Kidney (tissue), 14 donors: ENCODE data around the gene PTN. TPM values are rescaled to one million over a fixed set of nuclear protein-coding genes. Genes with fewer than 3 reads are reported as not detected.

Experiments used
- DNase-seq, 5 donors: peaks; one replicate each; pipeline ENCODE4 v3.0.0-alpha.2; 2013 to 2020
- FAIRE-seq: peaks from 2 replicates; lab custom pipeline; 2012; peaks lifted over from hg19 to GRCh38; lab: Jason Lieb, UNC
- H3K27ac ChIP-seq, 2 donors: one replicate each; pipeline ENCODE4 v1.7.0; 2013; ENCODE audit warnings: low read depth in 2 of 2, low read length in 2 of 2, inconsistent platforms in 1 of 2
- H3K27me3 ChIP-seq: one replicate; pipeline ENCODE4 v1.7.1; 2013; ENCODE audit warnings: low read length, inconsistent platforms; ENCODE audit not compliant: control insufficient read depth, insufficient read depth
- H3K36me3 ChIP-seq, 3 donors: one replicate each; pipeline versions ENCODE4 v1.7.0 to v1.7.1; 2013; ENCODE audit warnings: low read length in 3 of 3, control low read depth in 1 of 3, inconsistent platforms in 1 of 3; ENCODE audit not compliant: insufficient read depth in 3 of 3, control insufficient read depth in 2 of 3
- H3K4me1 ChIP-seq, 3 donors: one replicate each; pipeline versions ENCODE4 v1.7.0 to v1.7.1; 2013; ENCODE audit warnings: low read length in 3 of 3, inconsistent platforms in 1 of 3, low read depth in 1 of 3; ENCODE audit not compliant: control insufficient read depth in 2 of 3, insufficient read depth in 2 of 3
- H3K4me3 ChIP-seq, 3 donors: one replicate each; pipeline versions ENCODE4 v1.7.0 to v1.8.1; 2013; ENCODE audit warnings: low read length in 3 of 3, control low read depth in 1 of 3, inconsistent platforms in 1 of 3
- H3K9ac ChIP-seq, 3 donors: one replicate each; pipeline versions ENCODE4 v1.7.0 to v1.7.1; 2013; ENCODE audit warnings: low read length in 3 of 3, control low read depth in 1 of 3, inconsistent platforms in 1 of 3
- H3K9me3 ChIP-seq, 3 donors: one replicate each; pipeline versions ENCODE4 v1.7.0 to v1.7.1; 2013; ENCODE audit warnings: low read length in 3 of 3, control low read depth in 1 of 3, inconsistent platforms in 1 of 3; ENCODE audit not compliant: control insufficient read depth in 2 of 3, insufficient read depth in 1 of 3
- CTCF ChIP-seq: IDR thresholded peaks from 3 replicates; pipeline ENCODE4 v1.5.1; 2012; ENCODE audit warnings: mild to moderate bottlenecking, moderate library complexity, borderline replicate concordance; ENCODE audit not compliant: insufficient read depth; ENCODE audit errors: extremely low read depth
- intact Hi-C: fragments of 100-400 bp; cut with DNase I; formaldehyde crosslinking; loops from one replicate; pipeline ENCODE4 v1.11.1; 2022
- polyA plus RNA-seq: library from polyadenylated mRNA; stranded (reverse); fragments of 350-450 nt; fragmentation: Illumina TruSeq; extraction: RNeasy Lipid Tissue Mini Kit (QIAGEN cat#74804); gene quantifications from one replicate; pipeline ENCODE4 v1.2.3, GENCODE V29; 2014; ENCODE audit warnings: low read depth, low replicate concordance; ENCODE audit not compliant: insufficient read depth
- total RNA-seq: library from RNA; stranded (reverse); fragmentation: NEBNext Ultra II Directional; extraction: Animal tissue kit (Norgen Biotek cat#: 25700); gene quantifications from one replicate; pipeline ENCODE4 v1.2.1, GENCODE V29; 2021
- donor health status: control.
- donor health status: control.
- donor health status: control.
- donor health status: control.
- donor health status: control.
- donor health status: DM: yes; HTN: yes; CAD: no.
- donor health status: Normal renal cell carcinoma (clear cell type).

Gene PTN
- total and polyA plus RNA-seq, 2 donors from 2014 or later = 12.0 to 17.2 TPM

GRCh38 chr7:137306748-137307147 is 36.8 kb downstream of the PTN start:
- intact Hi-C loops = no loop called here
- no peak for FAIRE-seq
- Histone ChIP-seq H3K27ac (no peak overlapping the region), H3K4me3 (no peak overlapping the region), H3K9ac (no peak overlapping the region), H3K9me3 (no peaks in the 10 kb centered on the region), H3K4me1 (no peaks in the 10 kb centered on the region), H3K27me3 (no peaks in the 10 kb centered on the region), H3K36me3 (no peaks in the 10 kb centered on the region)
- TF ChIP-seq CTCF = no peak
- DNase-seq = no peak

DNA sequence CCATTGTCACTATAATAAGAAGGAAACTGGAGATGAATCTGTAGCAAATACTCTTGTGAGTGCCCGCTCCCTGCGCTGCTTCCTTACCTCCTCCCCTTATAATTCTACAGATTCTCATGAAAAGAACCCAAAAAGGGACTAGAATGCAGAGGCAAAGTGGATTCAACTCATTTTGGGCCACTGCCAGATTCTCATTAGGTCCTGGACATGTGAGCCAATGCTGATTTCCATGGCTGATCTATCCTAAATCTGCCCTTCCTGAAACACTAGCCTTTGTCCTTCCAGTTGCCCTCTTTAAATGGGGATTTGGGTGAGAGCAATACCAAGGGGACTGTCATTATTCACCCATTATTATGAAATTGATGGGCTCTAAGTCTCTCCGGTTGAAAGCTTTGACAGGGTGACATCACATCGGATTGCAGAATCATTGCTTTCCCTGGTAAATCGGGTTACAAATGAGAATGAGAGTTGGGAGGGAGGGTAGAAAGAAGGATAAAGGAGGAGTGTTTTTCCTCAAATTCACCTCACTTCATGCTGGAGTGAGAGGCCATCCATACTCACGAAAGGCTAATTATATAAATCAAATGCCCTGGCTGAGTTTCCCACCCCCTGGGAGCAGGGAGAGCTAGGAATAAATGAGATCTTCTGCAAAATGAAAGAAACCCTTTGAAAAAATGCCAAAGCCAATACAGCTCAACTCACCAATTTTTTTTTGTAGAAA is 37.5 kb downstream of the PTN start:
- Histone ChIP-seq H3K9me3 (no peaks in the 10 kb centered on the region), H3K36me3 (no peaks in the 10 kb centered on the region), H3K27ac (no peak overlapping the region), H3K27me3 (no peaks in the 10 kb centered on the region), H3K4me1 (no peaks in the 10 kb centered on the region), H3K9ac (no peak overlapping the region), H3K4me3 (no peak overlapping the region)
- intact Hi-C loops = no loop called here
- TF ChIP-seq CTCF = no peak
- FAIRE-seq (no peak), DNase-seq (peak in 1 of 5 donors; percentile 9)

- Histone ChIP-seq H3K36me3 (no peaks in the 10 kb centered on the region), H3K27me3 (no peaks in the 10 kb centered on the region), H3K4me1 (no peaks in the 10 kb centered on the region), H3K9ac (no peak overlapping the region), H3K9me3 (no peaks in the 10 kb centered on the region), H3K27ac (no peak overlapping the region), H3K4me3 (no peak overlapping the region)
- FAIRE-seq (no peak), DNase-seq (peak in 1 of 5 donors; percentile 20)
- intact Hi-C loops = no loop called here
- no peak for TF ChIP-seq CTCF
Measured at GRCh38 chr7:137304624-137305235, 38.8 kb downstream of the PTN start.
